GM10266 (cell line): ENCODE data around the gene PAXIP1.

Experiments used
- DNase-seq: peaks from one replicate; pipeline ENCODE4 v3.0.0; 2012; ENCODE audit errors: extremely low spot score
- TF ChIP-seq, protein P1 (sequence below): IDR thresholded peaks from 2 replicates; pipeline ENCODE4 v1.5.1; 2012; ENCODE audit warnings: mild to moderate bottlenecking, low read depth; ENCODE audit not compliant: control insufficient read depth, insufficient read depth; ENCODE audit errors: missing control alignments

PAXIP1 gene

DNA sequence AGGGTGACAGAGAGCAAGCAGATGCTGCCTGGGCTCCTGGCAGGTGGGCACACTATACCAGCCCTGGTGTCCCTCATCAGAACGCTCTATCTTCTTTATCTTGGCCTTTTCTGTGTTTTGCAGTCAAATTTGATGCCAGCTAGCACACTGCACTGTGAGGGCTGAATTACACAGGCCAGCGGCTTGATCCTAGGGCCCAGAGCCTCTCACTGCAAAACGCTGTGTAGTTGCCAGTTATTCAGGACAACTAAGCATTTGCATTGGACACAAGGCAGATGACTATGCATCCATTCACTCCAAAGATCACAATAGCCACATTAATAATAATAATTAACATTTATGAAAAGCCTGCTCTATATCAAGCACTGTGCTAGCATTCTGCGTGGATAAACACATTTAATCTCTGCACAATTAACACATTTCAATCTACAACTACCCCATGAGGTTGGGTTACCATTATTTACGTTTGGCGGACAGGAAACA is 100.3 kb downstream of the PAXIP1 start:
- DNase-seq, result no peak
- TF ChIP-seq, protein P1, sequence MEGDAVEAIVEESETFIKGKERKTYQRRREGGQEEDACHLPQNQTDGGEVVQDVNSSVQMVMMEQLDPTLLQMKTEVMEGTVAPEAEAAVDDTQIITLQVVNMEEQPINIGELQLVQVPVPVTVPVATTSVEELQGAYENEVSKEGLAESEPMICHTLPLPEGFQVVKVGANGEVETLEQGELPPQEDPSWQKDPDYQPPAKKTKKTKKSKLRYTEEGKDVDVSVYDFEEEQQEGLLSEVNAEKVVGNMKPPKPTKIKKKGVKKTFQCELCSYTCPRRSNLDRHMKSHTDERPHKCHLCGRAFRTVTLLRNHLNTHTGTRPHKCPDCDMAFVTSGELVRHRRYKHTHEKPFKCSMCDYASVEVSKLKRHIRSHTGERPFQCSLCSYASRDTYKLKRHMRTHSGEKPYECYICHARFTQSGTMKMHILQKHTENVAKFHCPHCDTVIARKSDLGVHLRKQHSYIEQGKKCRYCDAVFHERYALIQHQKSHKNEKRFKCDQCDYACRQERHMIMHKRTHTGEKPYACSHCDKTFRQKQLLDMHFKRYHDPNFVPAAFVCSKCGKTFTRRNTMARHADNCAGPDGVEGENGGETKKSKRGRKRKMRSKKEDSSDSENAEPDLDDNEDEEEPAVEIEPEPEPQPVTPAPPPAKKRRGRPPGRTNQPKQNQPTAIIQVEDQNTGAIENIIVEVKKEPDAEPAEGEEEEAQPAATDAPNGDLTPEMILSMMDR, result no peak

DNA sequence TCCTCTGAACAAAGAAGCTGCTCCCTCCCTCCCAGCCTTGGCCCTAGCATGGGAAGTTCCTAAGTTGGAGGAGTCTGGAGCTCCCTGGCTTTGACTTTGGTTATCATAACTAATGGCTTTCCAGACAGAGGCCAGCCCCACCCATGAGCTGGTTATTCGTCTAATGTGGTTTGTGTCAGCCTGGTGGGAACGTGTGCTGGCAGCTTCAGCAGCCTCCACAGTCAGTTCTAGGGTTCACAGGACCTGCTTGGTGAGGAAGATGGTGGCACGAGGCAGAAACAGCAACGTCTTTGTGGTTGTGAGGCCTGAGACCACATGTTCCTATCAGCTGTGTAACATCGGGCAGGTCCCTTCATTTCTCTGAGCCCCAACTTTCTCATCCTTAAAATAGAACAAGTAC is 103.1 kb downstream of the PAXIP1 start:
- DNase-seq, result no peak
- TF ChIP-seq, protein P1, result no peak

DNA sequence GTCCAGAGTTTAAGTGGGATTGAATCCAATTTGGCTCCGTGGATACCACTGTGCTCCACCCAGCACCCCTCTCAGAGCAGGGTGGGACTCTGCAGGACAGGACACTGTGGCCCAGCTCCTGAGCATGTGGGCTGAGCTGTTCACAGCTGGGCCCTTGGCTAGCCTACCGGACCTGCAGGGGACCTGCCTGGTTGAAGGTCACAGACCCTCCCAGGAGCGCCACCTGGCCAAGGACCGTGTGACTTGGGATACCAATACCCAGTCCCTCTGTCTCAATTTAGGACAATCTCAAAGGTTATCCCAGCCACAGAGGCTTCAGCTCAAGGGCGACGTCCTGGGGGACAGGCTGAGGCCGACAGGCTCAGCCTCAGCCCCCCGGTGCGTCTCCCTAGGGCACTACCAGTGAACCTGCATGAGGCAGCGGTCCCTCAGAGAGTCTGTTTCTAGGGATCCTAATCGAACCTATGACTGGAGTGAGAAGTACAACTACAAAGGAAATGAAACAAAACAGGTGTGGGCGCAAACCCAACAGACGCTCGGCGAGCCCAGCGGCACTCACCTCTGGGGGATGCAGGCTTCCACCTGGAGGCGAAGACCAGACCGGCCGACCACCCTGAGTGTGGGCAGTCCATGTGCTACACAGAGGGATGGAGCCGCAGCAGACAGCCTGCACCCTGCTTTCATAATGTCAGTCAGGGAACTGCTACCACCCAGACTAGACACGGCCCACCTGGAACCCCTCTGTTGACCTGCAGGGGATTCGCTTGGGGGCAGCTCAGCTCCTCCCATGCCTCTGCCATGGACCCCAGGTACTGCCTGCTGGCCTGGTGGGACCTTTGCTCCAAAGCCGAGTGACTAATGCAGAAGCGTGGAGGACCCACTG is 103.7 kb downstream of the PAXIP1 start:
- DNase-seq, result no peak
- TF ChIP-seq, protein P1, result no peak

DNA sequence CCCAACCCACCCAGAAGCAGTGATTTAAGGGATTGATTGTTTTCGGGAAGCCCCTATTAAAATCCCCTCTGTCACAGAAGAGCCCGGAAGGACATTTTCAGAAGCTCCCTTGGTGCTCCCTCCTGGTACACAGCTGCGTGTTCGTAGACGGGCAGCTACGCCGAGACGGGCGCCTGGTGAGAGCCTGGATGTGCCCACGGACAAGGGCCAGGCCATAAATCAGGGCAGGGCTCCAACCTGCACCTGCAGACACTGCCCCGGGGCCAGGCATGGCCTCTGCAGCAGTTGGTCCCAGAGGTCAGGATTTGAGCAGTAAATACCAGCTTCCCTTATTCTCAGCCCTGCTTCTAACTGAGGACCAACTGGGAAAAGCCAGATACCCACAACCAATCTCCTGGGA is 106.8 kb downstream of the PAXIP1 start:
- TF ChIP-seq, protein P1, result no peak
- no peak for DNase-seq
